ENCODE data around the gene VAMP2.

DNA sequence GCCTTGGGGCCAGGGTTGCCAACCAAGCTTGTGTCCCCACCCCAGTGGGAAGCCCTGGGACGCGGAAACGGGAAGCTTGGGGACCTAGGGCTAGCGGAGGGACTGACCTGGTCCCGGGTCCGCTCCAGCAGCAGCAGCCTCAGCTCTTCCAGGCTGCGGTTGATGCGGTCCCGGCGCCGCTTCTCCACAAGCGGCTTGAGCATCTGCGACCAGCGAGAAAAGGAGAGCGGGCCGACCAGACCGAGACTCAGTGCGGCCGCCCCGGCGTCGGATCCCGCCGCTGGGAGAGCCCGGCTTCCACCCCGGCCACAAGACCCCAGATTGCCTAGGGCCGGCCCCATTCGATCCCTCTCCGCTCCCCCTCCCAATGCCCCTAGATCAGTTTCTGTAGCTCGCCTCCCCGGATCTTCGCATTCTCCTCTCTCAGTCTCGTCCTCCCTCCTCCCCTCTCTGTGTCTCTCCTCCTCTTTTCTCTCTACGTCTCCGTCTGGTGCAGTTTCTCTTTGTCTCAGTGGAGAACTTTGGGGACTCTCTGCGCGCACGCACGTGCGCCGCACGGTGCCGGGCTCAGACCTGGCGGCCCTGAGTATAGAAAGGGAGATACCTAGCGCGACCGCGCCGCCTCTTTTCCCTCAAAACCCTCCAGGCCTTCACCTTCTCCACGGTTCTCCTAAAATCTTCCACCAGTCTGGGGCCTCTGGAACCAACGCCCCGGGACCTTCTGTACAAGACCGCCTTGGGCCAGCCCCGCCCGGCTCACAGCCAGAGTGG lies 39.6 kb downstream of the VAMP2 start:
- TF ChIP-seq, protein P1, sequence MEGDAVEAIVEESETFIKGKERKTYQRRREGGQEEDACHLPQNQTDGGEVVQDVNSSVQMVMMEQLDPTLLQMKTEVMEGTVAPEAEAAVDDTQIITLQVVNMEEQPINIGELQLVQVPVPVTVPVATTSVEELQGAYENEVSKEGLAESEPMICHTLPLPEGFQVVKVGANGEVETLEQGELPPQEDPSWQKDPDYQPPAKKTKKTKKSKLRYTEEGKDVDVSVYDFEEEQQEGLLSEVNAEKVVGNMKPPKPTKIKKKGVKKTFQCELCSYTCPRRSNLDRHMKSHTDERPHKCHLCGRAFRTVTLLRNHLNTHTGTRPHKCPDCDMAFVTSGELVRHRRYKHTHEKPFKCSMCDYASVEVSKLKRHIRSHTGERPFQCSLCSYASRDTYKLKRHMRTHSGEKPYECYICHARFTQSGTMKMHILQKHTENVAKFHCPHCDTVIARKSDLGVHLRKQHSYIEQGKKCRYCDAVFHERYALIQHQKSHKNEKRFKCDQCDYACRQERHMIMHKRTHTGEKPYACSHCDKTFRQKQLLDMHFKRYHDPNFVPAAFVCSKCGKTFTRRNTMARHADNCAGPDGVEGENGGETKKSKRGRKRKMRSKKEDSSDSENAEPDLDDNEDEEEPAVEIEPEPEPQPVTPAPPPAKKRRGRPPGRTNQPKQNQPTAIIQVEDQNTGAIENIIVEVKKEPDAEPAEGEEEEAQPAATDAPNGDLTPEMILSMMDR (IDR thresholded peaks at IDR 0.05): no peak
- TF ChIP-seq POLR2A (IDR thresholded peaks at IDR 0.05): no peak
